ENCODE data around the gene DNAJC1. TPM values are rescaled to one million over a fixed set of nuclear protein-coding genes. Genes with fewer than 3 reads are reported as not detected.

DNAJC1 gene
- total RNA-seq, 1 donor from 2014 or later: 12.0 TPM

DNA sequence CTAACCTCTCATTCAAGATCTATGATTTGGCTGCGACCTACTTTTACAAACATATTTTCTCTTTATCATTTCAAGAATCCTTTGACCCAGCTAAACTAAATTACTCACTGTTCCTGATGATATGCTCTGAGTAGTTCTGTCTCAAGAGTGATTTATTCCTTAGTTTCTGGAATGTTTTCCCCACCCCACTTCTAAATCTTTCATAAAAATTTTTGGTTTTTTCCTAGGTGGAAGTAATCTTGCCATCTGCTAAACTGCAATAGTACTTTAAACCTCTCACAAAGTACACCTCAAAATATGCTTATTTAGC is 170.8 kb downstream of the DNAJC1 start:
- DNase-seq: no peak
- TF ChIP-seq, protein P1, sequence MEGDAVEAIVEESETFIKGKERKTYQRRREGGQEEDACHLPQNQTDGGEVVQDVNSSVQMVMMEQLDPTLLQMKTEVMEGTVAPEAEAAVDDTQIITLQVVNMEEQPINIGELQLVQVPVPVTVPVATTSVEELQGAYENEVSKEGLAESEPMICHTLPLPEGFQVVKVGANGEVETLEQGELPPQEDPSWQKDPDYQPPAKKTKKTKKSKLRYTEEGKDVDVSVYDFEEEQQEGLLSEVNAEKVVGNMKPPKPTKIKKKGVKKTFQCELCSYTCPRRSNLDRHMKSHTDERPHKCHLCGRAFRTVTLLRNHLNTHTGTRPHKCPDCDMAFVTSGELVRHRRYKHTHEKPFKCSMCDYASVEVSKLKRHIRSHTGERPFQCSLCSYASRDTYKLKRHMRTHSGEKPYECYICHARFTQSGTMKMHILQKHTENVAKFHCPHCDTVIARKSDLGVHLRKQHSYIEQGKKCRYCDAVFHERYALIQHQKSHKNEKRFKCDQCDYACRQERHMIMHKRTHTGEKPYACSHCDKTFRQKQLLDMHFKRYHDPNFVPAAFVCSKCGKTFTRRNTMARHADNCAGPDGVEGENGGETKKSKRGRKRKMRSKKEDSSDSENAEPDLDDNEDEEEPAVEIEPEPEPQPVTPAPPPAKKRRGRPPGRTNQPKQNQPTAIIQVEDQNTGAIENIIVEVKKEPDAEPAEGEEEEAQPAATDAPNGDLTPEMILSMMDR (IDR thresholded peaks at IDR 0.05; ENCODE audit: borderline replicate concordance): no peak
- Histone ChIP-seq H3K4me1 (no peaks in the 10 kb centered on the region), H3K4me3 (no peak overlapping the region), H3K27me3 (ENCODE audit: low read depth) (no peaks in the 10 kb centered on the region), H3K36me3 (peaks cover 52% of the 10 kb centered on the region), H3K9me3 (replicated peaks) (peaks cover 93% of the 10 kb centered on the region), H3K27ac (replicated peaks) (no peak overlapping the region)
- intact Hi-C loops (cut with micrococcal nuclease): no loop called here

DNA sequence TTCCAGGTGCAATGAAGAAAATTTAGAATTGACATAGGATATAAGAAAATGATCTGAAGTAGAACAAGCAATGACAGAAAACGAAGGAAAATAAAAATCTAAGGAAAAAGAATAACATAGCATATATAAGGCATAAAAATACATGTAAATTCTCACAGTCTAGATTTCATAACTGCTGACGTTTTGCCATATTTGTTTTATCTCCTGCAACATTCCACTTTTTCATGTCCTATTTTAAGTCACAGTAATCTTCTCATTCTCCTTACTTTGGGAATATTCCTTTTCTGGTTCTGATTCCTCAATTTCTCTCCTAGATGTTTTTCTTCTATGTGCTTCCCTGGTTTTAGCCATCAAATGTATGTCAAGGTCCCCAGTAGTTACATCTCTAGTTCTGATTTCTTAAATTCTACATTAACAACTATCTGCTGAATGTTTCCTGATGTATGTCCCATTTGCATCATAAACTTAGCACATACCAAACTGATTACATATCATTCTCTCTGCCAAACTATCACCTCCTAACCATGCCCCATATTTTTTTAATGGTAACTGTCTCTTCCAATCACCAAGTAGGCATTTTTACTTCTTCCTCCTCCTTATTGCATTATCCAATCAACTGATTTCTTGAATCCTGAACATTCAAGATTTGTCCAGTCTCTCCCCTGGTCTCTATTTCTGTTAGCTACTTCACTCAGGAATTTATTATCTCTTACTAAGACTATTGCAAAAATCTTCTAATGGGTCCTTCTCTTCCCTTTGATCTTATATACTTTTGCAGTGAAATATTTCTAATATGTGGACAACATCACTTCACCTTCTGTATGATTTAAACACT is 171.3 kb downstream of the DNAJC1 start:
- DNase-seq: no peak
- Histone ChIP-seq H3K4me1 (no peaks in the 10 kb centered on the region), H3K4me3 (no peak overlapping the region), H3K27me3 (ENCODE audit: low read depth) (no peaks in the 10 kb centered on the region), H3K9me3 (replicated peaks) (peaks cover 95% of the 10 kb centered on the region), H3K36me3 (peaks cover 57% of the 10 kb centered on the region), H3K27ac (replicated peaks) (no peak overlapping the region)
- intact Hi-C loops (cut with micrococcal nuclease): no loop called here
- TF ChIP-seq, protein P1 (IDR thresholded peaks at IDR 0.05; ENCODE audit: borderline replicate concordance): no peak

DNA sequence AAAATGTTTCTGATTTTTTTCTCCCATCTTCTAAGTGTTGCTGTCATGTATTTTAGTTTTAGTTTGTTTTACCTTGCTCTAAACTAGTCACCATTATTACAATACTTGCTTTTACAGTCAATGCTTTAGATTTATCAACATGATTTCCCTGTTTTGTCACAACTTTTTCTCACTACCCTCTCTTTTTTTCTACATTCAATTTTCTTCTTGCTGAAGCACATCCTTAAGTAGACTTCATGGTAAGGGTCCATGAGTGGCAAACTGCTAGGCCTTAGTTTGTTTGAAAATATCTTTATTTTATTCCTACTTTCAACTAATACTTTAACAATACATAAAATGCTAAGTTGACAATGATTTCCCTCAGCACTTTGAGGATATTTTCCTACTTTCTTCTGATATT is 173.5 kb downstream of the DNAJC1 start:
- DNase-seq: no peak
- Histone ChIP-seq H3K4me1 (no peaks in the 10 kb centered on the region), H3K9me3 (replicated peaks) (peaks cover 97% of the 10 kb centered on the region), H3K27me3 (ENCODE audit: low read depth) (no peaks in the 10 kb centered on the region), H3K36me3 (peaks cover 59% of the 10 kb centered on the region), H3K4me3 (no peak overlapping the region), H3K27ac (replicated peaks) (no peak overlapping the region)
- intact Hi-C loops (cut with micrococcal nuclease): no loop called here
- TF ChIP-seq, protein P1 (IDR thresholded peaks at IDR 0.05; ENCODE audit: borderline replicate concordance): no peak

DNA sequence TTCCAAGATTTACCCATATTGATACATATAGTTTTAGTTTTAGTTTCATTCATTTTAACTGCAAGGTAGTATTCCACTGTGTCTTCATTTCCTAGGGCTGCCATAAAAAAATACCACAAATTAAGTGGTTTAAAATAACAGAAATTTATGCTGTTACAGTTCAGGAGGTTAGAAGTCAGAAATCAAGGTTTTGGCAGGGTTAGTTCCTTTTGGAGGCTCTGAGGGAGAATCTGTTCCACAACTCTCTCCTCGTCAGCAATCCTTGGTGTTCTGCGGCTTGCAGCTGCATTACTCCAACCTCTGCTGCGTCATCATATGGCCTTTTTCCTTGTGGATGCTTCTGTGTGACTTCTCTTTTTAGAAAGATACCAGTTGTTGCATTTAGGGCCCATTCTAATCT is 176.2 kb downstream of the DNAJC1 start:
- Histone ChIP-seq H3K4me1 (no peaks in the 10 kb centered on the region), H3K27me3 (ENCODE audit: low read depth) (no peaks in the 10 kb centered on the region), H3K9me3 (replicated peaks) (peaks cover 78% of the 10 kb centered on the region), H3K4me3 (no peak overlapping the region), H3K27ac (replicated peaks) (no peak overlapping the region), H3K36me3 (peaks cover 36% of the 10 kb centered on the region)
- intact Hi-C loops (cut with micrococcal nuclease): no loop called here
- TF ChIP-seq, protein P1 (IDR thresholded peaks at IDR 0.05; ENCODE audit: borderline replicate concordance): no peak
- DNase-seq: no peak

DNA sequence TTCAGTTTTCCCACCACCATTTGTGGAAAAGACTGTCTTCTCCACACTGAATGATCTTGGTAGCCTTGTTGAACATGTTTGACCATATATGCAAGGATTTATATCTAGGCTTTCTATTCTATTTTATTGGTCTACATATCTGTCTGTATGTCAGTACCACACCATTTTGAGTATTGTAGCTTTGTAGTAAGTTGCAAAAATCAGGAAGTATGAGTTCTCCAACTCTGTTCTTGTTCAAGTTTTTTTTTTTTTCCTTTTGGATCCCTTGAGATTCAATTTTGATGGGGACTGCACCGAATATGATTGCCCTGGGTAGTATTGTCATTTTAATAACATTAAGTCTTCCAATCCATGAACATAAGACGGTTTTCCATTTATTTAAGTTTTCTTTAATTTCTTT is 176.8 kb downstream of the DNAJC1 start:
- intact Hi-C loops (cut with micrococcal nuclease): no loop called here
- no peak overlapping the region for H3K27ac ChIP-seq (replicated peaks)
- peaks cover 35% of the 10 kb centered on the region for H3K36me3 ChIP-seq
- no peaks in the 10 kb centered on the region for H3K27me3 ChIP-seq (ENCODE audit: low read depth)
- DNase-seq: no peak
- no peaks in the 10 kb centered on the region for H3K4me1 ChIP-seq
- TF ChIP-seq, protein P1 (IDR thresholded peaks at IDR 0.05; ENCODE audit: borderline replicate concordance): no peak
- H3K4me3 ChIP-seq: no peak overlapping the region
- H3K9me3 ChIP-seq (replicated peaks): peaks cover 72% of the 10 kb centered on the region
